Endothelial cell of umbilical vein (primary cell): ENCODE measurements around the gene MYO18A. TPM values are rescaled to one million over a fixed set of nuclear protein-coding genes. Genes with fewer than 3 reads are reported as not detected.

Experiments used
- BruUV-seq: library from RNA; stranded (reverse); fragments of 400-500 nt; replicated peaks from 2 replicates; lab custom pipeline; 2021; lab: Mats Ljungman, UMichigan
- CTCF ChIA-PET: fragments of 300-600, 350-600 bp; sonication (Branson Sonifier 250); formaldehyde crosslinking; loops from one replicate; lab custom pipeline; 2021; ENCODE audit warnings: antibody characterized with exemption, inconsistent platforms; lab: Charles Lee
- POLR2A ChIA-PET: fragments of 300-600, 350-600 bp; sonication (Branson Sonifier 250); formaldehyde crosslinking; loops from one replicate; lab custom pipeline; 2021; ENCODE audit warnings: antibody characterized with exemption, inconsistent platforms; lab: Charles Lee
- DNase-seq: peaks from one replicate; pipeline ENCODE4 v3.0.0-alpha.2; 2011; ENCODE audit warnings: low read depth, low spot score
- FAIRE-seq: peaks from 2 replicates; lab custom pipeline; 2011; peaks lifted over from hg19 to GRCh38; lab: Jason Lieb, UNC
- H2AFZ ChIP-seq: 2 replicates; pipeline ENCODE4 v1.6.0; 2012; ENCODE audit warnings: low read depth, low read length, control low read depth, inconsistent platforms
- H3K27ac ChIP-seq: 2 replicates; pipeline ENCODE4 v1.5.1; 2011; ENCODE audit warnings: low read depth, mild to moderate bottlenecking, control low read depth, low read length, moderate library complexity; ENCODE audit not compliant: insufficient read depth
- H3K27me3 ChIP-seq, 2 experiments: 2 replicates each; pipeline versions ENCODE4 v1.6.0 to v1.6.1; 2011; ENCODE audit warnings: low read length in 2 of 2, mixed read lengths in 1 of 2; ENCODE audit not compliant: control insufficient read depth in 2 of 2, insufficient read depth in 2 of 2
- H3K36me3 ChIP-seq, 2 experiments: 2 replicates in 1 of 2; 3 replicates in 1 of 2; pipeline ENCODE4 v1.5.1; 2011; ENCODE audit warnings: low read length in 2 of 2, mild to moderate bottlenecking in 1 of 2, moderate library complexity in 1 of 2; ENCODE audit not compliant: control insufficient read depth in 2 of 2, insufficient read depth in 2 of 2; ENCODE audit errors: extremely low read depth in 1 of 2
- H3K4me1 ChIP-seq: 3 replicates; pipeline ENCODE4 v1.5.1; 2011; ENCODE audit warnings: mild to moderate bottlenecking, low read length; ENCODE audit not compliant: control insufficient read depth, insufficient read depth; ENCODE audit errors: extremely low read depth
- H3K4me2 ChIP-seq: 2 replicates; pipeline ENCODE4 v1.6.1; 2011; ENCODE audit warnings: low read length, control low read depth, mixed read lengths; ENCODE audit not compliant: insufficient read depth
- H3K4me3 ChIP-seq, 3 experiments: fragments of 200-600 bp in 1 of 3; sonication (generic), shearing (Covaris generic) in 1 of 3; replicated peaks in 1 of 3; 2 replicates each; pipeline ENCODE4 v1.5.1; 2011 to 2016; ENCODE audit warnings: control low read depth in 3 of 3, low read length in 3 of 3, mild to moderate bottlenecking in 2 of 3, inconsistent platforms in 1 of 3, low read depth in 1 of 3, moderate library complexity in 1 of 3; ENCODE audit not compliant: insufficient read depth in 1 of 3
- H3K79me2 ChIP-seq: 2 replicates; pipeline ENCODE4 v1.6.0; 2012; ENCODE audit warnings: low read length, inconsistent platforms; ENCODE audit not compliant: control insufficient read depth, insufficient read depth
- H3K9ac ChIP-seq: replicated peaks from 2 replicates; pipeline ENCODE3; 2011; ENCODE audit warnings: low read length, control low read depth; ENCODE audit not compliant: insufficient read depth; ENCODE audit errors: extremely low read depth
- H3K9me1 ChIP-seq: replicated peaks from 3 replicates; pipeline ENCODE4 v1.6.0; 2011; ENCODE audit warnings: mild to moderate bottlenecking, low read length; ENCODE audit not compliant: control insufficient read depth, insufficient read depth; ENCODE audit errors: extremely low read depth
- H3K9me3 ChIP-seq: replicated peaks from 2 replicates; pipeline ENCODE4 v1.5.1; 2012; ENCODE audit warnings: low read length, inconsistent platforms; ENCODE audit not compliant: control insufficient read depth, insufficient read depth
- H4K20me1 ChIP-seq: replicated peaks from 2 replicates; pipeline ENCODE3; 2011; ENCODE audit warnings: mild to moderate bottlenecking, low read length; ENCODE audit not compliant: control insufficient read depth, insufficient read depth; ENCODE audit errors: extremely low read depth
- POLR2A ChIP-seq: IDR thresholded peaks from 2 replicates; pipeline ENCODE4 v1.6.1; 2012; ENCODE audit warnings: low read depth, mild to moderate bottlenecking, control low read depth, low read length
- dilution Hi-C: fragments of 300-500 bp; cut with MboI; formaldehyde crosslinking; loops from one replicate; pipeline ENCODE4 v1.15.0; 2019; ENCODE audit warnings: low sequenced_read_pairs; ENCODE audit not compliant: extremely low pct_ligation_motif_present
- intact Hi-C: fragments of 100-400 bp; cut with micrococcal nuclease; formaldehyde crosslinking; loops from one replicate; pipeline ENCODE4 v1.10.0; 2022
- polyA plus RNA-seq, 4 experiments: library from polyadenylated mRNA; depleted of rRNA in 3 of 4; stranded (reverse) in 3 of 4; unstranded in 1 of 4; fragments of >200 nt; gene quantifications; 2 replicates each; pipeline versions ENCODE4 v1.2.1 to v1.2.3, GENCODE V29; 2011 to 2012; ENCODE audit warnings: missing spikeins in 1 of 4
- total RNA-seq: library from RNA; stranded (reverse); gene quantifications from 2 replicates; pipeline ENCODE4 v1.2.3, GENCODE V29; 2021
- TF ChIP-seq, protein P1 (sequence below), 2 donors: IDR thresholded peaks; 1 replicate in 1 of 2; 2 replicates in 1 of 2; pipeline ENCODE4 v1.5.1; 2011; ENCODE audit warnings: low read length in 2 of 2, mild to moderate bottlenecking in 2 of 2, moderate library complexity in 2 of 2, control low read depth in 1 of 2, inconsistent platforms in 1 of 2, low read depth in 1 of 2; ENCODE audit not compliant: insufficient read depth in 1 of 2; ENCODE audit errors: extremely low read depth in 1 of 2
- TF ChIP-seq, protein P2 (sequence below): IDR thresholded peaks from 2 replicates; pipeline ENCODE4 v1.6.1; 2011; ENCODE audit not compliant: insufficient read depth, insufficient read length

The MYO18A gene
- total and polyA plus RNA-seq, 2 donors (not counting 3 experiments of a cell fraction or from before 2014, with no cell fraction given), result 3.9 to 28.3 TPM

DNA sequence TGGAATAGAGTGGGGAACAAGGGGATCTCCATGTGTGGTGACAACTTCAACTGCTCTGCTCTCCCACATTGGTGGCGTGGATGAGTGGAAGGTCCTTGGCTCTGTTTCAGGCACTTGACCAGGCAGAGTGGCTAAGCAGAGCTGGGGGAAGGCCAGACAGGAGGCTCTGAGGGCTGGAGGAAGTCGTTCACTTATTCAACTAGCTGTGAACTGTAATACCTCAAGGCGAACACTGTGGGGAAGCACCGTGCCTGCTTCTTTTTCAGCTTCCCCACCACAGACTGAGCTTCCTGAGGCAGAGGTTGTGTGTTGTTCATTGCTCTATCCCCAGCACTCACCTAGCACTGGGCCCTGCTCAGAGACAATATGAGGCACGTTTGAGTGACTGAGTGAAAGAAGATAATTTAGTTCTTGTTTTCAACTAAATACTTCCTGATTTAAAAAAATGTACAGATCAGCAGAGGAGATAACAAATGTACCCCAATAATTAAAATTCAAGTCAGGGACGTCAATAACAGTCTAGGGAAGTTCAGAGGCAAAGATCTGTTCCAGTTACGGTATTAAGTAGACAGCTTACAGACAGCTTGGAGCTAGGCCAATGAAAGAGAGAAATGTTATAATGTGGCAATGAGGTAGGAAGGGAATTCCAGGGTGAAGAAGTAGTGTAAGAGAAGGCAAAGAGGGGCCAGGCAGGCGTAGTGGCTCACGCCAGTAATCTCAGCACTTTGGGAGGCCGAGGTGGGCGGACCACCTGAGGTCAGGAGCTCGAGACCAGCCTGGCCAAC lies 34.7 kb downstream of the MYO18A start:
- dilution Hi-C loops (no loop called here), intact Hi-C loops (loop anchor here (1.0 kb wide), 2 partner anchors 21 to 74 kb away; no protein-coding TSS in a partner anchor)
- Histone ChIP-seq H3K9me1 (no peaks in the 10 kb centered on the region), H3K4me1 (peaks cover 25% of the 10 kb centered on the region), H4K20me1 (no peaks in the 10 kb centered on the region), H3K9ac (no peak overlapping the region), H3K79me2 (no peaks in the 10 kb centered on the region), H3K36me3 (no peaks in the 10 kb centered on the region), H3K27ac (no peak overlapping the region), H3K4me2 (no peak overlapping the region), H3K9me3 (no peaks in the 10 kb centered on the region), H3K4me3 (no peak overlapping the region), H3K27me3 (no peaks in the 10 kb centered on the region), H2AFZ (no peak overlapping the region)
- ChIA-PET POLR2A (interaction anchor here (0.7 to 1.1 kb wide), 3 partner anchors 22 to 149 kb away, joined by 3 to 7 read pairs (median 3); partner anchors contain the start of gene NUFIP2), CTCF (interaction anchor here (0.6 to 13.7 kb wide), 31 partner anchors 10 to 447 kb away, joined by 3 to 329 read pairs (median 4); partner anchors contain the start of genes ANKRD13B, MYO18A and NUFIP2)
- DNase-seq (peak; percentile 78), FAIRE-seq (peak; percentile 99)
- no TSS peak for BruUV-seq
- TF ChIP-seq, protein P1, sequence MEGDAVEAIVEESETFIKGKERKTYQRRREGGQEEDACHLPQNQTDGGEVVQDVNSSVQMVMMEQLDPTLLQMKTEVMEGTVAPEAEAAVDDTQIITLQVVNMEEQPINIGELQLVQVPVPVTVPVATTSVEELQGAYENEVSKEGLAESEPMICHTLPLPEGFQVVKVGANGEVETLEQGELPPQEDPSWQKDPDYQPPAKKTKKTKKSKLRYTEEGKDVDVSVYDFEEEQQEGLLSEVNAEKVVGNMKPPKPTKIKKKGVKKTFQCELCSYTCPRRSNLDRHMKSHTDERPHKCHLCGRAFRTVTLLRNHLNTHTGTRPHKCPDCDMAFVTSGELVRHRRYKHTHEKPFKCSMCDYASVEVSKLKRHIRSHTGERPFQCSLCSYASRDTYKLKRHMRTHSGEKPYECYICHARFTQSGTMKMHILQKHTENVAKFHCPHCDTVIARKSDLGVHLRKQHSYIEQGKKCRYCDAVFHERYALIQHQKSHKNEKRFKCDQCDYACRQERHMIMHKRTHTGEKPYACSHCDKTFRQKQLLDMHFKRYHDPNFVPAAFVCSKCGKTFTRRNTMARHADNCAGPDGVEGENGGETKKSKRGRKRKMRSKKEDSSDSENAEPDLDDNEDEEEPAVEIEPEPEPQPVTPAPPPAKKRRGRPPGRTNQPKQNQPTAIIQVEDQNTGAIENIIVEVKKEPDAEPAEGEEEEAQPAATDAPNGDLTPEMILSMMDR (IDR thresholded peaks at IDR 0.05; ENCODE audit: extremely low read depth in 1 of 2, insufficient read depth in 1 of 2, low read depth in 1 of 2, low read length in 2 of 2), result peak; percentile 58 to 66
- TF ChIP-seq, protein P2, sequence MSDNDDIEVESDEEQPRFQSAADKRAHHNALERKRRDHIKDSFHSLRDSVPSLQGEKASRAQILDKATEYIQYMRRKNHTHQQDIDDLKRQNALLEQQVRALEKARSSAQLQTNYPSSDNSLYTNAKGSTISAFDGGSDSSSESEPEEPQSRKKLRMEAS, result no peak

DNA sequence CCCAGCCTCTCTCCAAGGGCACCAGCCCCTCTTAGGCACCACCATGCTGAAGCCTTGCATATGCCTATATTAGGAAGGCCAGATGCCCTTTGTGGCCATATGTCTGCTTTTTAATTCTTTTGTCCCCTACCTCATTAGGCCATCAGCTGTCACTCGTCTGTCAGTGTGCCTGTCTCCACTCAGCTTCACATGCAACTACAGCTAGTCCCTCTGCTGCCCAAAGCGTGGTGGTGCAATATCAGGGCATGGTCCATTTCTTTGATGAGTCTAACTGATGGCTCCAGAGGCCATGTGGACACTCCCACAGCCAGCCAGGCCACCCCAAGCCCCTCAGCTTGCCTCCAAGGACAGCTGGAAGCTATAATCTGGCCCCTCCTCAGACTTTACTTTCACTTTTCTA lies 36.3 kb downstream of the MYO18A start:
- TF ChIP-seq, protein P1 (IDR thresholded peaks at IDR 0.05; ENCODE audit: extremely low read depth in 1 of 2, insufficient read depth in 1 of 2, low read depth in 1 of 2, low read length in 2 of 2), result peak; percentile 21 to 33
- TF ChIP-seq POLR2A, result no peak
- Histone ChIP-seq H3K36me3 (no peaks in the 10 kb centered on the region), H3K4me1 (peaks cover 31% of the 10 kb centered on the region), H3K9me3 (no peaks in the 10 kb centered on the region), H4K20me1 (no peaks in the 10 kb centered on the region), H3K9me1 (no peaks in the 10 kb centered on the region), H3K27me3 (no peaks in the 10 kb centered on the region), H2AFZ (no peak overlapping the region), H3K4me3 (no peak overlapping the region), H3K4me2 (no peak overlapping the region), H3K27ac (no peak overlapping the region), H3K79me2 (no peaks in the 10 kb centered on the region), H3K9ac (no peak overlapping the region)
- intact Hi-C loops (no loop called here), dilution Hi-C loops (no loop called here)
- DNase-seq (no peak), FAIRE-seq (peak; percentile 79)
- CTCF ChIA-PET, result interaction anchor here (0.8 to 13.7 kb wide), 8 partner anchors 9 to 147 kb away, joined by 3 to 329 read pairs (median 4); partner anchors contain the start of gene MYO18A
- POLR2A ChIA-PET, result no interaction called here
- no TSS peak for BruUV-seq
